HFFc6 (cell line): ENCODE results near the gene C19orf53. TPM values are rescaled to one million over a fixed set of nuclear protein-coding genes. Genes with fewer than 3 reads are reported as not detected.
"Not testable (repeated sequence)": the region's sequence is repeated elsewhere in the genome, so short reads cannot be mapped to it uniquely, and the experiment has no call there.

Experiments
- DNase-seq: peaks from one replicate; pipeline ENCODE4 v3.0.0-alpha.2; 2018
- H3K27ac Mint-ChIP-seq: 2 replicates; pipeline ENCODE4 v1.8.0; 2020; ENCODE audit warnings: mild to moderate bottlenecking, mixed read lengths
- H3K27me3 Mint-ChIP-seq: 2 replicates; pipeline ENCODE4 v1.8.0; 2021; ENCODE audit warnings: mild to moderate bottlenecking, moderate library complexity, mixed read lengths; ENCODE audit not compliant: insufficient read depth
- H3K36me3 Mint-ChIP-seq: 2 replicates; pipeline ENCODE4 v1.8.0; 2021; ENCODE audit warnings: low read depth, mixed read lengths
- H3K4me1 Mint-ChIP-seq: 2 replicates; pipeline ENCODE4 v1.8.0; 2020; ENCODE audit warnings: low read depth, mixed read lengths
- H3K4me3 Mint-ChIP-seq: 2 replicates; pipeline ENCODE4 v1.8.0; 2020; ENCODE audit warnings: mild to moderate bottlenecking, moderate library complexity, mixed read lengths
- H3K9me3 Mint-ChIP-seq: 2 replicates; pipeline ENCODE4 v1.8.0; 2020; ENCODE audit warnings: mild to moderate bottlenecking, mixed read lengths
- CTCF ChIP-seq: fragments of 200-600 bp; sonication (generic); IDR thresholded peaks from 2 replicates; pipeline ENCODE4 v1.5.0; 2021; ENCODE audit warnings: antibody characterized with exemption, mild to moderate bottlenecking
- total RNA-seq, 6 experiments: library from RNA; stranded (reverse); fragmentation: NEBNext Ultra II Directional; extraction: Animal tissue kit (Norgen Biotek cat#: 25700); gene quantifications; 2 replicates in 1 of 6; 3 replicates in 5 of 6; pipeline ENCODE4 v1.2.3, GENCODE V29; 2021

Gene C19orf53
- total RNA-seq, 6 experiments from 2014 or later = 123 to 204 (median 172) TPM

GRCh38 chr19:13770013-13770635 is 4.1 kb upstream of the C19orf53 start:
- Mint-ChIP-seq H3K4me1 (peaks cover 18% of the 10 kb centered on the region), H3K27ac (no peak overlapping the region), H3K4me3 (no peak overlapping the region), H3K9me3 (no peaks in the 10 kb centered on the region), H3K27me3 (no peaks in the 10 kb centered on the region; the same call in none of the 2 replicates), H3K36me3 (peaks cover 21% of the 10 kb centered on the region)
- no peak for TF ChIP-seq CTCF
- DNase-seq = no peak

- TF ChIP-seq CTCF = no peak
- Mint-ChIP-seq H3K27me3 (no peaks in the 10 kb centered on the region; the same call in 1 of the 2 replicates), H3K9me3 (no peaks in the 10 kb centered on the region), H3K27ac (no peak overlapping the region), H3K4me1 (peaks cover 31% of the 10 kb centered on the region), H3K36me3 (peaks cover 40% of the 10 kb centered on the region), H3K4me3 (no peak overlapping the region)
- DNase-seq = no peak
These were observed 4.1 kb downstream of the C19orf53 start for GRCh38 chr19:13778398-13778797.

GRCh38 chr19:13778847-13779246 is 4.6 kb downstream of the C19orf53 start:
- Mint-ChIP-seq H3K4me3 (no peak overlapping the region), H3K27ac (no peak overlapping the region; the same call in 1 of the 2 replicates), H3K4me1 (peaks cover 30% of the 10 kb centered on the region), H3K9me3 (no peaks in the 10 kb centered on the region), H3K27me3 (no peaks in the 10 kb centered on the region; the same call in 1 of the 2 replicates), H3K36me3 (peaks cover 40% of the 10 kb centered on the region)
- no peak for TF ChIP-seq CTCF
- DNase-seq = no peak

- not testable (repeated sequence) for H3K9me3 Mint-ChIP-seq, H3K27ac Mint-ChIP-seq, DNase-seq, H3K27me3 Mint-ChIP-seq, H3K4me3 Mint-ChIP-seq
- Mint-ChIP-seq H3K36me3 (peaks cover 40% of the 10 kb centered on the region), H3K4me1 (peaks cover 28% of the 10 kb centered on the region)
These were observed 5.5 kb downstream of the C19orf53 start for GRCh38 chr19:13779794-13780193.

GRCh38 chr19:13781547-13781946 is 7.3 kb downstream of the C19orf53 start:
- H3K27ac Mint-ChIP-seq = peak overlapping the region; percentile 84
- H3K27me3 Mint-ChIP-seq = no peaks in the 10 kb centered on the region
- peak; percentile 78 for DNase-seq
- no peaks in the 10 kb centered on the region for H3K9me3 Mint-ChIP-seq
- no peak for TF ChIP-seq CTCF
- H3K36me3 Mint-ChIP-seq = peaks cover 25% of the 10 kb centered on the region
- H3K4me3 Mint-ChIP-seq = 0 out of 2 replicates have a peak overlapping the region, but pooled peaks have one; percentile 44
- H3K4me1 Mint-ChIP-seq = peaks cover 21% of the 10 kb centered on the region

- H3K27ac Mint-ChIP-seq = peak overlapping the region; percentile 54
- no peak overlapping the region for H3K4me3 Mint-ChIP-seq
- DNase-seq = no peak
- H3K36me3 Mint-ChIP-seq = peaks cover 24% of the 10 kb centered on the region; the same call in 1 of the 2 replicates
- no peaks in the 10 kb centered on the region for H3K27me3 Mint-ChIP-seq
- H3K9me3 Mint-ChIP-seq = no peaks in the 10 kb centered on the region
- peaks cover 22% of the 10 kb centered on the region for H3K4me1 Mint-ChIP-seq
- no peak for TF ChIP-seq CTCF
These were observed 8.3 kb downstream of the C19orf53 start for GRCh38 chr19:13782537-13782936.
